GM19099 (cell line): ENCODE data around the gene DNAH14.

Source experiments
- POLR2A ChIP-seq: IDR thresholded peaks from 3 replicates; pipeline ENCODE4 v1.6.1; 2011; ENCODE audit warnings: low read depth; ENCODE audit not compliant: insufficient read length; ENCODE audit errors: extremely low read depth

The DNAH14 gene

DNA sequence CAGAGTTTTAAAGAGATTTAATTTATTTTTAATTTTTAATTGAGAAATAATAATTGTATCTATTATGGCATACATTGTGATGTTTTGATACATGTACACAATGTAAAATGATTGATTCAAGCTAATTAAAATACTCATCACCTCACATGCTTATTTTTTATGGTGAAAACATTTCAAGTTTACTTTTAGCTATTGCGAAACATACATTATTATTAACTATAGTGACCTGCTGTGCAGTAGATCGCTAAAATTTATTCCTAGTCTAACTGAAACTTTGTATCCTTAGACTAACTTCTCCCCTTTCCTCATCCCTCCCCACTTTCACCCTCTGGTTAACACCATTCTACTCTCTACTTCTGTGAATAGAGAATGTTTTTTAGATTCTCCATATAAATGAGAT, 191.6 kb downstream of the DNAH14 start:
- TF ChIP-seq POLR2A, result no peak

DNA sequence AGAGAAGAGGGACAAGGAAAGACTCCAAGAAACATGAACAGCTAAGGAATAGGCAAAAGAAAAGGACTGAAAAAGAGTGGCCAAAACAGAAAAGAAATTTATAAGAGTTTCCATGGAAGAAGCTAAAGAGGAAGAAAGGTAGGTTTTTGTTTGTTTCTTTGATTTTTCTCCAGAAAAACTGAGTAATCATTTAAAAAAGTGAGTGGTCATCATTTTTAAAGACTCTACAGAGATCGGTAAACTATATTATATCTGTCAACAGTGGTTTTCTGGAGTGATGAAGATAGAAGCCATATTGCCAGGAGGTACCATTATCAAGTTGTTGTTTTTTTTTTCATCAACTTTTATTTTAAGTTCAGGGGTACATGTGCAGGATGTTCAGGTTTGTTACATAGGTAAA, 202.4 kb downstream of the DNAH14 start:
- TF ChIP-seq POLR2A, result no peak

DNA sequence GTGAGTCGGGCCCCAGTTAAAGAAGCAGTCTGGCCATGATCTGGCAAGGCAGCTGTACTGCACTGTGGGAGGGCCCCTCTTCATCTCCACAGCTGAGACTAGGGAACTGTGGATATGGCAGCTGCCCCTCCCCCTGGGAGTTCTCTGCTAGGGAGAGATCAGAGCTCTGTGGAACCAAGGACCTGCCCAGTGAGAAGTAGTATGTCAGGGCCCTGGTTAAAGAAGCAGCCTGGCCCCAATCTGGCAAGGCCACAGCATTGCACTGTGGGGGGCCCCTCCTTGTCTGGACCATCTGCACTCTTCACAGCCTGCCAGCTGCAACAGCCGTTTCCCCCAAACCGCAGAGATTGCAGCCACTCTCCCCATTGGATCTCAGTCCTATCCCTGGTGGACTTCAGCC, 208.5 kb downstream of the DNAH14 start:
- TF ChIP-seq POLR2A, result no peak

DNA sequence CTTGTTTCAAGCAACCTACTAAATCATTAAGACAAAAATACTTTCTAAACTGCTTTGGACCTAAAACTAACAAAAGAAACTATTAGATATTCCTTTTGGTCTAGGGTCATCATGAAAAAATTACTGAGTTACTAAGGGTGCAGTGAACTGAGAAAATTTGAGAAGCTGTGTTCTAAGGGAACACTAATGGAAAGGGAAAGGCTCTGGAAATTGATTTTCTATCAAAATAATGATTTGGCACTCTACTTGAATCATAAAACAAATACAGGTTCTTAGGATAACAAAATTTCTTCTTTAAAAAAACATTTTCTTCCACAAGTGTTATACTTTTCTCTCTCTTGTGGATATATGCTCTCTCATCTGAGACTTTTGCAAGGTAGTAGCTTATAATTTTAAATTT, 213.5 kb downstream of the DNAH14 start:
- TF ChIP-seq POLR2A, result no peak

DNA sequence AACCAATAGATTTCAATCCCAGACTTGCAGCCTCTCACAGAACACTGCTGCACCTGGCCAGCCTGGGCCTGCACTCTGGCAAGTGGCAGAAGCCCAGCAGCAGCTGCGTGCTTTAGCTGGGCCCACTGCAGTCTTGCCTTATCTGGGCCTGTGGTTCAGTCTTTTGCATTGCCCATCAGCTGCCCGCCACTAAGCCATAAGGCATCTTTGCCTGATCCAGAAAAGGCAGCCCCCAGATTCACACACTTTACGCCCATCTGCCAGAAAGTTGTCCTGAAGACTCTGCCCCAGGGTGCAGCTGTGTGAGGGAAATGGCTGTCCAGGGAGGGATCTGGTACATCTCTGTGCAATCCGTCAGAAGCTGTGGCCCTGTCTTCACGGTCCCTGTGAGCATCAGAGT, 217.0 kb downstream of the DNAH14 start:
- no peak for TF ChIP-seq POLR2A

DNA sequence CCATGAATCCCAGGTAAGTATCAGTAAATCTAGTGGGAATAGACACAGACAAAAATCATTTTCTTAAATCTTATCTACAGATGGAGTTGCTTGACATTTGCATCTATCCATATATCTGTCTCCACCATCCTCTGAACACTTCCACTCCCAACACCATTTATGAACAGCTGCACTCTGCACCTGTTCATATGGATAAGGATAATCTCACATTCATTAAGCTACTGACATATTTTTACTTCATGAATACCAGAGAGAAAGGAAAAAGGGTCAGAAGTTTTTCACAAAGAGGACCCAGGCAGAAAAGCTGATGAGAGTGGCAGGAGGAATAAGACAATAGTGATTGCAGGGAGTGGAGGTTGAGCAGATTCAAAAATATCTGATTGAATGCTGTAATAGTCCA, 222.6 kb downstream of the DNAH14 start:
- TF ChIP-seq POLR2A, result no peak

DNA sequence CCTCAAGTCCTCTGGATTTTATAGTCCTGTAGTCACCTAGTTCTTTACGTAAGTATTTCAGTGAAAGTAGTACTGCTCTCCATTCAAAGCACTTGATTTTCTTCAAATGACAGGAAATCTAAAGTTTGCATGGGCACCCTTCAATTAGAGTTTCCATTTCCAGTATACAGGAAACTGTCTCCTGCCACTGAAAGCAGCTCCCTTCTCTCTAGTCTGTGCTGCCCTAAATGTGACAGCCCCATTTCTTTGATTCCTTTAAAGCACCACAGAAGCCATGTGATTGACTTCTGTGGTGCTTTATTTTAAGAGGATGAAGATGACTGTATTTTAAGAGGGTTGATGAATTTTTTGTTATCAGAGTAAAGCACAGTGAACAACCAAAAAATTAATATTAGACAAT, 226.1 kb downstream of the DNAH14 start:
- TF ChIP-seq POLR2A, result no peak

DNA sequence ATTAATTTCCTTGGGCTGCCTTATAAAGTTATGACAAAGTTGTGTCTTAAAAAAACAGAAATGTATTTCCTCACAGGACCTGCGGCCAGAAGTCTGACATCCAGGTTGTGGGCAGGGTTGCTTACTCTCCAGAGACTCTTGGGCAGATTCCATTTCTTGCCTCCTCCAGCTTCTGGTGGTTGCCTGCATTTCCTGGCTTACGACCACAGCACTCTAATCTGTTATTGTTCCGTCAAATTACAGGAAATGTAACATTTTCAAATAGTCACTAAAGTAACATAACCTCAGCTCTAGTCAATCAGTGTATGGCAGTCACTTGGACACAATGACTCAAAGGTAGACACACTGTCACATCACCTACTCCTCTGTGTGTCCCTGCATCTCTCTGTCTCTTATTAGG, 226.8 kb downstream of the DNAH14 start:
- no peak for TF ChIP-seq POLR2A

DNA sequence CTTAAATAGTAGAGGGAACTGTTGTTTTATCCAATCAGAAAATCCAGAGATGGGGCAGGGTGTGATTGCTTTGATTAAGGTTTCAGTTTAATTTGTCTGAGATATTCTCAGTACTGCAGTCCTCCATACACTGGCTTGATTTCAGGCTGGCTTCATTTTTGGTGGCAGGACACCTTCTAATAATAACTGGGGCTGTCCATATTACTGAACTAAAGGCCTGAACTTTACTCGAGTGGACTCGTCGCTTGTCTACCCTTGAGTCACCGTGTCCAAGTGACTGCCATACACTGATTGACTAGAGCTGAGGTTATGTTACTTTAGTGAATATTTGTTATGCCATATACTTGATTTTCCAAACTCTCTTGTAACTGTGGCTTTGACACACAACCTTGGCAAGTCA, 228.8 kb downstream of the DNAH14 start:
- TF ChIP-seq POLR2A, result no peak

DNA sequence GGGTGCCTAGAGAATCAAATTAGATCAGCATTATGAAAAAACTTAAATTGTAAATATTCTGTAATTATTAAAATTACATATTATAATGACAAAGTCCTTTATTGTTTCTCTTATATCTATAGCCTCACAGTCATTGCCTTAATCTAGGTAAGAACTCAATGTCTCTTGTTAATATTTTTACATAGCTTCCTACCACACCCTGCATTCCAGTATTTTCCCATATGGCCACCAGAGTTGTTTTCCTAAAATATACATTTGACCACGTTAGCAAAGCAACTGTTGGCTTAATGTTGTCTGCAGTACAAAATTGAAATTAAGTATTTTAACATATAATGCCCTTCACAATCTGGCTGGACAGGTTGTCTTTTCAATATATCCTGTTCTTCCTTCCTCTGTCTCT, 230.3 kb downstream of the DNAH14 start:
- TF ChIP-seq POLR2A, result no peak

DNA sequence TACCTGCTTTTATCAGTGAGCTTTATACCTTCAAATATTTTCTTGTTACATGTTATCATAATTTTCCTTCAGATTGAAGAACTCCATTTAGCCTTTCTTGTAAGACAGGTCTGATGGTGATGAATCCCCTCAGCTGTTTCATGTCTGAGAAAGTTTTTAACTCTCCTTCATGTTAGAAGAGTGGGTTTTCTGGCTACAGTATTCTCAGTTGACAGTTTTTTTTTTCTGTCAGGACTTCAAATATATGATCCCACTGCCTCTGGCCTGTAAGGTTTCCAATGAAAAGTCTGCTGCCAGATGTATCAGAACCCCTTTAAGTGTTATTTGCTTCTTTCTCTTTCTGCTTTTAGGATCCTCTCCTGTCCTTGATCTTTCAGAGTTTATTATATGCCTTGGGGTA, 250.2 kb downstream of the DNAH14 start:
- TF ChIP-seq POLR2A, result no peak

DNA sequence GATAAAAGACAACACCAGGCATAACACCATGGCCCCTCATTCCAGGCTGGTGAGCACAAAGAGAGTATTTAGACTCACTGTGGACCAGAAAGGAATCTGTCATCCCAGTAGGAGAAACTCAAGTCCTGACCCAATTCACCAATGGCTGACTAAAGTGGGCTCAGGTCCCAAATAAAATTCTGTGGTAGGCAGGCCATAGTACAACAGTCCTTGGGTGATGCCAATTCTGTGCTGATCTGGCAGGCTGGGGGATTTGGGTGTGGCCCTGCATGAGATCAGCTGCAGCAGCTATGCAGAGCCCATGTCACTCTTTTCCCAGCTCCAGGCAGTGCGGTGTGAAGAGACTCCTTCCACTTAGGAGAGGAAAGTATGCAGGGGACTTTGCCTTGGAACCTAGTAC, 253.2 kb downstream of the DNAH14 start:
- no peak for TF ChIP-seq POLR2A

DNA sequence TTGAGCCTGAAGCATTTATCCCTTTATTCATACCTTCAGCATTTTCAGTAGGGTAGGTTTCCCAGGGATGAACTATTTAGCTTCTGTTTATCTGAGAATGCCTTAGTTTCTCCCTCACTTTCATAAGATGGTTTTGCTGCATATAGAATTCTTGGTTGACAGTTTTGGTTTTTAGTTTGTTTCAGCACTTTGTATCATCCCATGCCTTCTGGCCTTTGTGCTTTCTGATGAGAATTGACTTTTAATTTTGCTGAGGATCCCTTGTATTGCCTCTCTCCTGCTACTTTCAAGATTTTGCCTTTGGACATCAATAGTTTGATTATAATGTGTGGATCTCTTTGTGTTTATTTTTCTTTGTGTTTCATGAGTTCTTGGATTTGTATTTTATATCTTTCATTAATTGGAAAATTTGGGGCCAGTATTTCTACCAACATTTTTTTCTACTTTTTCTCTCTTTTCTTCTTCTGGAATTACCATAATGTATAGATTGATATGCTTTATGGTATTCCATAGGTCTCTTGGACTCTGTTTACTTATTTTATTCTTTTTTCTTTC, 261.8 kb downstream of the DNAH14 start:
- no peak for TF ChIP-seq POLR2A

DNA sequence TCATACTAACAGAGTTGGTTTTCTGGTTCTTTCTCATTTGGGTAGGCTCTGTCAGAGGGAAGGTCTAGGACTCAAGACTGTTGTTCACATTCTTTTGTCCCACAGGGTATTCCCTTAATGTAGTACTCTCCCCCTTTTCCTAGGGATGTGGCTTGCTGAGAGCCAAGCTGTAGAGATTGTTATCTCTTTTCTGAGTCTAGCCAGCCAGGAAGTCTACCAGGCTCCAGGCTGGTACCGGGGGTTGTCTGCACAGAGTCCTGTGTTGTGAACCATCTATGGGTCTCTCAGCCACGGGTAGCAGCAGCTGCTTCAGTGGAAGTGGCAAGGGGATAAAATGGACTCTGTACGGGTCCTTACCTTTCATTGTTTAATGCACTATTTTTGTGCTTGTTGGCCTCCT, 272.0 kb downstream of the DNAH14 start:
- no peak for TF ChIP-seq POLR2A

DNA sequence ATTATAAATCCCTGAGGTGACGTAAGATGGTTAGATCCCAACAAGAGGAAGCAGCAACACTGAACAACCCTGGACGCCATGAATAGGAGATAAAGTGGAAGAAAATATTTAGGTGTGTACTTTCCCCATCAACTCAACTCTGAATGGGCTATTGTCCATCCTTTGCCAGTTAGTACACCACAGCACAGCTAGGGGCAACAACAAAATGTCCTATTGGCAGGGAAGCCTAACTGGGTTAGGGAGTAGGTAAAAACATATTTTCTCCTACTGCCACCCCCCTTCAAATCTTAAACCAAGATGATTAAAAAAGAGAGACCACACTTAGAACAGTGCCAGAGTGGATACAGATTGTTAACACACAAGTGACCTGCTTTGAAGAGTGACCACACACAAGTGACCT, 278.3 kb downstream of the DNAH14 start:
- TF ChIP-seq POLR2A, result no peak

DNA sequence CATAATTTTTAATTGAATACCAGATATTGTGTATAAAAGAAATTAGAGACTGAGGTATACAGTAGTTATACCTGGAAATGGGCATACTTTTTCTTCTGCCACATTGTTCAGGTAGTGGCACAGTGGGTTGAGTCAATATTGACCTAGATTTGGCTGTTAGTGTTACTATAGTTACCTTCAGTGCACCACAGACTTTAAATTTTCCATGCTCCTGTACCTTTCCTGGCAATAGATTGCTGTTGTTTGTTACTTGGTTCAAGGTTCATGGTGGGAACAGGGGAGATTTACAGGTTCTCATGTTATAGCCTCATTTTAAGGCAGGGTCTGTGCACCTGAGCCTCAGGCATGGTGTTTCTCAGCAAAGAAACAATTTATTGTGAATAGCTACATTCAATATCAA, 279.7 kb downstream of the DNAH14 start:
- TF ChIP-seq POLR2A, result no peak

DNA sequence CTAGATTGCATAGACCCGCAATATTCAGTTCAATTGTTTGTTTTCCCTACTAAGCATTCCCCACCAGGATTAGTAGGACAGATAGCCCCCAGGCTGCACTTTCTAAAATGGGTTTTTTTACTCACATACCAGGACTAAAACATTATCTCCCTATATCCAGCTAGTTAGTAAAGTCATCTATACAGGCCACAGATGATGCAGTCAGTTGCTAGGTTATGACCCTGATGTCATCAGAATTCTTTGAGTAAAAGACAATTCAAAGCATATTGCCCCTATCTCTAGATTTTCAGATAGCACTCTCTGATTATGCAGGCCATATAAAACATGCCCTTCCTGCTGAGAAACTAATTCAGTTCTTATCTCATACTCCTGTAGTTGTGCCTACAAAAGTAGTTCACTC, 294.8 kb downstream of the DNAH14 start:
- no peak for TF ChIP-seq POLR2A
